Endothelial cell of umbilical vein (primary cell): ENCODE measurements around the gene OST4. TPM values are rescaled to one million over a fixed set of nuclear protein-coding genes. Genes with fewer than 3 reads are reported as not detected.

Experiments
- BruUV-seq: library from RNA; stranded (reverse); fragments of 400-500 nt; replicated peaks from 2 replicates; lab custom pipeline; 2021; lab: Mats Ljungman, UMichigan
- CTCF ChIA-PET: fragments of 300-600, 350-600 bp; sonication (Branson Sonifier 250); formaldehyde crosslinking; loops from one replicate; lab custom pipeline; 2021; ENCODE audit warnings: antibody characterized with exemption, inconsistent platforms; lab: Charles Lee
- POLR2A ChIA-PET: fragments of 300-600, 350-600 bp; sonication (Branson Sonifier 250); formaldehyde crosslinking; loops from one replicate; lab custom pipeline; 2021; ENCODE audit warnings: antibody characterized with exemption, inconsistent platforms; lab: Charles Lee
- DNase-seq: peaks from one replicate; pipeline ENCODE4 v3.0.0-alpha.2; 2011; ENCODE audit warnings: low read depth, low spot score
- FAIRE-seq: peaks from 2 replicates; lab custom pipeline; 2011; peaks lifted over from hg19 to GRCh38; lab: Jason Lieb, UNC
- H2AFZ ChIP-seq: 2 replicates; pipeline ENCODE4 v1.6.0; 2012; ENCODE audit warnings: low read depth, low read length, control low read depth, inconsistent platforms
- H3K27ac ChIP-seq: 2 replicates; pipeline ENCODE4 v1.5.1; 2011; ENCODE audit warnings: low read depth, mild to moderate bottlenecking, control low read depth, low read length, moderate library complexity; ENCODE audit not compliant: insufficient read depth
- H3K27me3 ChIP-seq, 2 experiments: 2 replicates each; pipeline versions ENCODE4 v1.6.0 to v1.6.1; 2011; ENCODE audit warnings: low read length in 2 of 2, mixed read lengths in 1 of 2; ENCODE audit not compliant: control insufficient read depth in 2 of 2, insufficient read depth in 2 of 2
- H3K36me3 ChIP-seq, 2 experiments: 2 replicates in 1 of 2; 3 replicates in 1 of 2; pipeline ENCODE4 v1.5.1; 2011; ENCODE audit warnings: low read length in 2 of 2, mild to moderate bottlenecking in 1 of 2, moderate library complexity in 1 of 2; ENCODE audit not compliant: control insufficient read depth in 2 of 2, insufficient read depth in 2 of 2; ENCODE audit errors: extremely low read depth in 1 of 2
- H3K4me1 ChIP-seq: 3 replicates; pipeline ENCODE4 v1.5.1; 2011; ENCODE audit warnings: mild to moderate bottlenecking, low read length; ENCODE audit not compliant: control insufficient read depth, insufficient read depth; ENCODE audit errors: extremely low read depth
- H3K4me2 ChIP-seq: 2 replicates; pipeline ENCODE4 v1.6.1; 2011; ENCODE audit warnings: low read length, control low read depth, mixed read lengths; ENCODE audit not compliant: insufficient read depth
- H3K4me3 ChIP-seq, 3 experiments: fragments of 200-600 bp in 1 of 3; sonication (generic), shearing (Covaris generic) in 1 of 3; replicated peaks in 1 of 3; 2 replicates each; pipeline ENCODE4 v1.5.1; 2011 to 2016; ENCODE audit warnings: control low read depth in 3 of 3, low read length in 3 of 3, mild to moderate bottlenecking in 2 of 3, inconsistent platforms in 1 of 3, low read depth in 1 of 3, moderate library complexity in 1 of 3; ENCODE audit not compliant: insufficient read depth in 1 of 3
- H3K79me2 ChIP-seq: 2 replicates; pipeline ENCODE4 v1.6.0; 2012; ENCODE audit warnings: low read length, inconsistent platforms; ENCODE audit not compliant: control insufficient read depth, insufficient read depth
- H3K9ac ChIP-seq: replicated peaks from 2 replicates; pipeline ENCODE3; 2011; ENCODE audit warnings: low read length, control low read depth; ENCODE audit not compliant: insufficient read depth; ENCODE audit errors: extremely low read depth
- H3K9me1 ChIP-seq: replicated peaks from 3 replicates; pipeline ENCODE4 v1.6.0; 2011; ENCODE audit warnings: mild to moderate bottlenecking, low read length; ENCODE audit not compliant: control insufficient read depth, insufficient read depth; ENCODE audit errors: extremely low read depth
- H3K9me3 ChIP-seq: replicated peaks from 2 replicates; pipeline ENCODE4 v1.5.1; 2012; ENCODE audit warnings: low read length, inconsistent platforms; ENCODE audit not compliant: control insufficient read depth, insufficient read depth
- H4K20me1 ChIP-seq: replicated peaks from 2 replicates; pipeline ENCODE3; 2011; ENCODE audit warnings: mild to moderate bottlenecking, low read length; ENCODE audit not compliant: control insufficient read depth, insufficient read depth; ENCODE audit errors: extremely low read depth
- CTCF ChIP-seq, 2 donors: IDR thresholded peaks; 1 replicate in 1 of 2; 2 replicates in 1 of 2; pipeline ENCODE4 v1.5.1; 2011; ENCODE audit warnings: low read length in 2 of 2, mild to moderate bottlenecking in 2 of 2, moderate library complexity in 2 of 2, control low read depth in 1 of 2, inconsistent platforms in 1 of 2, low read depth in 1 of 2; ENCODE audit not compliant: insufficient read depth in 1 of 2; ENCODE audit errors: extremely low read depth in 1 of 2
- EZH2 ChIP-seq: IDR thresholded peaks from 2 replicates; pipeline ENCODE4 v1.6.1; 2012; ENCODE audit warnings: borderline replicate concordance, low read depth, mild to moderate bottlenecking, moderate library complexity, low read length, inconsistent platforms; ENCODE audit not compliant: severe bottlenecking
- FOS ChIP-seq: IDR thresholded peaks from 2 replicates; pipeline ENCODE4 v1.6.1; 2011; ENCODE audit warnings: mild to moderate bottlenecking, low read length, moderate library complexity, borderline replicate concordance; ENCODE audit not compliant: insufficient read depth
- GATA2 ChIP-seq: IDR thresholded peaks from 2 replicates; pipeline ENCODE4 v1.7.0; 2011; ENCODE audit warnings: low read depth, mild to moderate bottlenecking, moderate library complexity, mixed read lengths, low read length; ENCODE audit not compliant: insufficient read length, insufficient read depth
- JUN ChIP-seq: IDR thresholded peaks from 2 replicates; pipeline ENCODE4 v1.6.1; 2011; ENCODE audit warnings: borderline replicate concordance, low read depth; ENCODE audit not compliant: insufficient read length, insufficient read depth
- MAX ChIP-seq: IDR thresholded peaks from 2 replicates; pipeline ENCODE4 v1.6.1; 2011; ENCODE audit not compliant: insufficient read depth, insufficient read length
- MYC ChIP-seq: IDR thresholded peaks from one replicate; pipeline ENCODE4 v1.6.1; 2011; ENCODE audit warnings: mild to moderate bottlenecking, low read depth, low read length
- POLR2A ChIP-seq: IDR thresholded peaks from 2 replicates; pipeline ENCODE4 v1.6.1; 2012; ENCODE audit warnings: low read depth, mild to moderate bottlenecking, control low read depth, low read length
- POLR2AphosphoS5 ChIP-seq: IDR thresholded peaks from 2 replicates; pipeline ENCODE4 v1.6.1; 2012; ENCODE audit warnings: low read depth, mild to moderate bottlenecking, control low read depth, low read length, moderate library complexity; ENCODE audit not compliant: insufficient read depth
- dilution Hi-C: fragments of 300-500 bp; cut with MboI; formaldehyde crosslinking; loops from one replicate; pipeline ENCODE4 v1.15.0; 2019; ENCODE audit warnings: low sequenced_read_pairs; ENCODE audit not compliant: extremely low pct_ligation_motif_present
- intact Hi-C: fragments of 100-400 bp; cut with micrococcal nuclease; formaldehyde crosslinking; loops from one replicate; pipeline ENCODE4 v1.10.0; 2022
- polyA plus RNA-seq, 4 experiments: library from polyadenylated mRNA; depleted of rRNA in 3 of 4; stranded (reverse) in 3 of 4; unstranded in 1 of 4; fragments of >200 nt; gene quantifications; 2 replicates each; pipeline versions ENCODE4 v1.2.1 to v1.2.3, GENCODE V29; 2011 to 2012; ENCODE audit warnings: missing spikeins in 1 of 4
- total RNA-seq: library from RNA; stranded (reverse); gene quantifications from 2 replicates; pipeline ENCODE4 v1.2.3, GENCODE V29; 2021

OST4 gene
- total and polyA plus RNA-seq, 2 donors (not counting 3 experiments of a cell fraction or from before 2014, with no cell fraction given) = 415 to 1,189 TPM

GRCh38 chr2:27094353-27094984 is 23.0 kb upstream of the OST4 start:
- Histone ChIP-seq H4K20me1 (no peaks in the 10 kb centered on the region), H3K27me3 (no peaks in the 10 kb centered on the region), H2AFZ (no peak overlapping the region), H3K9me3 (no peaks in the 10 kb centered on the region), H3K9me1 (no peaks in the 10 kb centered on the region), H3K4me2 (no peak overlapping the region), H3K4me1 (no peaks in the 10 kb centered on the region), H3K9ac (no peak overlapping the region), H3K79me2 (no peaks in the 10 kb centered on the region), H3K4me3 (no peak overlapping the region), H3K27ac (no peak overlapping the region), H3K36me3 (no peaks in the 10 kb centered on the region)
- FAIRE-seq = no peak
- ChIA-PET CTCF (interaction anchor here (1.7 kb wide), 1 partner anchor 185 kb away, joined by 4 read pairs; no protein-coding TSS in a partner anchor), POLR2A (no interaction called here)
- intact Hi-C loops (no loop called here), dilution Hi-C loops (no loop called here)
- DNase-seq = no peak
- no TSS peak for BruUV-seq
- TF ChIP-seq EZH2 = no peak
- TF ChIP-seq MYC = no peak
- TF ChIP-seq POLR2AphosphoS5 = no peak
- no peak for TF ChIP-seq FOS
- no peak for TF ChIP-seq CTCF (IDR thresholded peaks at IDR 0.05; ENCODE audit: extremely low read depth in 1 of 2, insufficient read depth in 1 of 2, low read depth in 1 of 2, low read length in 2 of 2)
- TF ChIP-seq GATA2 = no peak
- no peak for TF ChIP-seq JUN
- no peak for TF ChIP-seq MAX
- TF ChIP-seq POLR2A = no peak
